GM18526 (cell line): Measurements from ENCODE around the gene RNF10.

Source experiments
- POLR2A ChIP-seq: IDR thresholded peaks from 3 replicates; pipeline ENCODE4 v1.6.1; 2011; ENCODE audit not compliant: insufficient read length; ENCODE audit errors: extremely low read depth

The RNF10 gene

GRCh38 chr12:120544691-120545090 lies 10.5 kb downstream of the RNF10 start:
- no peak for TF ChIP-seq POLR2A

GRCh38 chr12:120546050-120546386 lies 11.9 kb downstream of the RNF10 start:
- no peak for TF ChIP-seq POLR2A

GRCh38 chr12:120554678-120555077 lies 20.5 kb downstream of the RNF10 start:
- TF ChIP-seq POLR2A, result no peak

- no peak for TF ChIP-seq POLR2A
Observed at GRCh38 chr12:120557589-120557988, 23.4 kb downstream of the RNF10 start.

GRCh38 chr12:120562906-120563305 lies 28.8 kb downstream of the RNF10 start:
- no peak for TF ChIP-seq POLR2A

- TF ChIP-seq POLR2A, result no peak
Observed at GRCh38 chr12:120563495-120563894, 29.3 kb downstream of the RNF10 start.

GRCh38 chr12:120571299-120571698 lies 37.1 kb downstream of the RNF10 start:
- no peak for TF ChIP-seq POLR2A

- TF ChIP-seq POLR2A, result no peak
Observed at GRCh38 chr12:120573560-120573959, 39.4 kb downstream of the RNF10 start.

GRCh38 chr12:120574106-120574505 lies 40.0 kb downstream of the RNF10 start:
- TF ChIP-seq POLR2A, result no peak

GRCh38 chr12:120579179-120579578 lies 45.0 kb downstream of the RNF10 start:
- no peak for TF ChIP-seq POLR2A

- peak; percentile 87 for TF ChIP-seq POLR2A
Observed at GRCh38 chr12:120580787-120581723, 46.9 kb downstream of the RNF10 start, which contains the start of gene POP5. POP5 (minus strand) TSS chr12:120581402; CDS start chr12:120581362, 40 bp downstream.

GRCh38 chr12:120581998-120582397 lies 47.8 kb downstream of the RNF10 start:
- no peak for TF ChIP-seq POLR2A

GRCh38 chr12:120583478-120584030 lies 49.4 kb downstream of the RNF10 start:
- TF ChIP-seq POLR2A, result no peak

- TF ChIP-seq POLR2A, result no peak
Observed at GRCh38 chr12:120584343-120585149, 50.4 kb downstream of the RNF10 start.

GRCh38 chr12:120586206-120586605 lies 52.0 kb downstream of the RNF10 start:
- no peak for TF ChIP-seq POLR2A

GRCh38 chr12:120586860-120587259 lies 52.7 kb downstream of the RNF10 start:
- no peak for TF ChIP-seq POLR2A
